Astrocyte (in vitro differentiated cells and primary cell): Measurements from ENCODE around the gene NAT8. TPM values are rescaled to one million over a fixed set of nuclear protein-coding genes. Genes with fewer than 3 reads are reported as not detected.
"Not testable (repeated sequence)": the region's sequence is repeated elsewhere in the genome, so short reads cannot be mapped to it uniquely, and the experiment has no call there.

ENCODE experiments used
- DNase-seq: peaks from one replicate; pipeline ENCODE4 v3.0.0-alpha.2; 2010; ENCODE audit warnings: low read depth
- FAIRE-seq: peaks from 2 replicates; lab custom pipeline; 2011; peaks lifted over from hg19 to GRCh38; lab: Jason Lieb, UNC
- H2AFZ ChIP-seq: 2 replicates; pipeline ENCODE4 v1.6.0; 2012; ENCODE audit warnings: low read depth, low read length, inconsistent platforms
- H3K27ac ChIP-seq: 2 replicates; pipeline ENCODE4 v1.5.1; 2011; ENCODE audit warnings: low read depth, low read length, inconsistent platforms
- H3K27me3 ChIP-seq: 2 replicates; pipeline ENCODE4 v1.6.0; 2011; ENCODE audit warnings: low read length, inconsistent platforms; ENCODE audit not compliant: insufficient read depth
- H3K36me3 ChIP-seq: 2 replicates; pipeline ENCODE4 v1.5.1; 2011; ENCODE audit warnings: low read length, inconsistent platforms; ENCODE audit not compliant: insufficient read depth
- H3K4me1 ChIP-seq: 2 replicates; pipeline ENCODE4 v1.5.1; 2011; ENCODE audit warnings: low read length, inconsistent platforms; ENCODE audit not compliant: insufficient read depth
- H3K4me2 ChIP-seq: 2 replicates; pipeline ENCODE4 v1.6.0; 2012; ENCODE audit warnings: low read length, inconsistent platforms
- H3K4me3 ChIP-seq: 2 replicates; pipeline ENCODE4 v1.5.1; 2011; ENCODE audit warnings: low read depth, mild to moderate bottlenecking, low read length, inconsistent platforms; ENCODE audit not compliant: insufficient read depth
- H3K79me2 ChIP-seq: 2 replicates; pipeline ENCODE4 v1.6.0; 2012; ENCODE audit warnings: mild to moderate bottlenecking, low read length, inconsistent platforms; ENCODE audit not compliant: insufficient read depth
- H3K9ac ChIP-seq: 2 replicates; pipeline ENCODE4 v1.6.0; 2012; ENCODE audit warnings: mild to moderate bottlenecking, low read length, inconsistent platforms
- H3K9me3 ChIP-seq: 2 replicates; pipeline ENCODE4 v1.5.1; 2012; ENCODE audit warnings: low read depth, mild to moderate bottlenecking, low read length, inconsistent platforms; ENCODE audit not compliant: insufficient read depth
- H4K20me1 ChIP-seq: 2 replicates; pipeline ENCODE4 v1.6.0; 2012; ENCODE audit warnings: low read length, inconsistent platforms; ENCODE audit not compliant: insufficient read depth
- H3K27ac Mint-ChIP-seq: one replicate; pipeline ENCODE4 v1.8.0; 2021; ENCODE audit warnings: mild to moderate bottlenecking, mixed read lengths; ENCODE audit not compliant: unreplicated experiment
- H3K27me3 Mint-ChIP-seq: one replicate; pipeline ENCODE4 v1.8.0; 2021; ENCODE audit warnings: low read depth, mixed read lengths; ENCODE audit not compliant: unreplicated experiment
- H3K36me3 Mint-ChIP-seq: one replicate; pipeline ENCODE4 v1.8.0; 2021; ENCODE audit warnings: low read depth, mixed read lengths; ENCODE audit not compliant: unreplicated experiment
- H3K4me1 Mint-ChIP-seq: one replicate; pipeline ENCODE4 v1.8.0; 2021; ENCODE audit warnings: low read depth, mixed read lengths; ENCODE audit not compliant: unreplicated experiment
- H3K4me3 Mint-ChIP-seq: one replicate; pipeline ENCODE4 v1.8.0; 2021; ENCODE audit warnings: mild to moderate bottlenecking, moderate library complexity, mixed read lengths; ENCODE audit not compliant: unreplicated experiment
- H3K9me3 Mint-ChIP-seq: one replicate; pipeline ENCODE4 v1.8.0; 2021; ENCODE audit warnings: mild to moderate bottlenecking, mixed read lengths; ENCODE audit not compliant: unreplicated experiment
- CTCF ChIP-seq: IDR thresholded peaks from 2 replicates; pipeline ENCODE4 v1.5.1; 2011; ENCODE audit warnings: low read depth, mild to moderate bottlenecking, inconsistent platforms, low read length, moderate library complexity; ENCODE audit not compliant: insufficient read depth
- EZH2 ChIP-seq: IDR thresholded peaks from 2 replicates; pipeline ENCODE4 v1.6.1; 2012; ENCODE audit warnings: mild to moderate bottlenecking, low read length, inconsistent platforms; ENCODE audit not compliant: insufficient read depth
- total RNA-seq: library from RNA; stranded (reverse); gene quantifications from 2 replicates; pipeline ENCODE4 v1.2.1, GENCODE V29; 2021

NAT8 gene
- total RNA-seq, 1 donor from 2014 or later, result not detected

DNA sequence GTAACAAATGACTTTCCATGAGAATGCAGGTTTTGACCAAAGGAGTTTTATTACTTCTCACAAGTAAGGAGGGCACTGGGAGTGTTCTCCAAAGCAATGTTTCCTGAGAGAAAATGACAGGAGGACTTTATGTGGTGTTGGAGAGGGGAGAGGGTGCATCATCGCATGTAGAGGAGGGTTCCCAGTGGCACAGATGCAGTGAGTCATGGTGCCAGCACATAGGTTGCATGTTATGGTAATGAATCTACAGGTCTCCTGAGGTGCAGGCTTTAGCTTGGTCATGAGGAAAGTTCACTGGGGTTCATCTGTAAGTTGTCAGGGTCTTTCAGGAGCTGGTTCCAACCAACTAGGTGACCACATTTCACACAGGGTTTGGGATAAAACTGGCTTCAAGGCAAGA lies 30.4 kb downstream of the NAT8 start:
- peaks cover 4% of the 10 kb centered on the region for H3K36me3 ChIP-seq
- H3K9me3 Mint-ChIP-seq, result peaks cover 2% of the 10 kb centered on the region
- peaks cover 4% of the 10 kb centered on the region for H3K4me1 Mint-ChIP-seq
- H3K4me3 Mint-ChIP-seq, result no peak overlapping the region
- H3K36me3 Mint-ChIP-seq, result peaks cover 19% of the 10 kb centered on the region
- no peaks in the 10 kb centered on the region for H3K4me1 ChIP-seq
- DNase-seq (peak; percentile 4), FAIRE-seq (no peak)
- no peak overlapping the region for H3K4me3 ChIP-seq
- H4K20me1 ChIP-seq, result no peaks in the 10 kb centered on the region
- no peak overlapping the region for H3K27ac Mint-ChIP-seq
- no peak overlapping the region for H2AFZ ChIP-seq
- no peaks in the 10 kb centered on the region for H3K9me3 ChIP-seq
- no peak overlapping the region for H3K9ac ChIP-seq
- H3K79me2 ChIP-seq, result no peaks in the 10 kb centered on the region
- H3K27ac ChIP-seq, result no peak overlapping the region
- H3K27me3 Mint-ChIP-seq, result peaks cover 3% of the 10 kb centered on the region
- no peaks in the 10 kb centered on the region for H3K27me3 ChIP-seq
- no peak overlapping the region for H3K4me2 ChIP-seq
- TF ChIP-seq CTCF (no peak), EZH2 (no peak)

DNA sequence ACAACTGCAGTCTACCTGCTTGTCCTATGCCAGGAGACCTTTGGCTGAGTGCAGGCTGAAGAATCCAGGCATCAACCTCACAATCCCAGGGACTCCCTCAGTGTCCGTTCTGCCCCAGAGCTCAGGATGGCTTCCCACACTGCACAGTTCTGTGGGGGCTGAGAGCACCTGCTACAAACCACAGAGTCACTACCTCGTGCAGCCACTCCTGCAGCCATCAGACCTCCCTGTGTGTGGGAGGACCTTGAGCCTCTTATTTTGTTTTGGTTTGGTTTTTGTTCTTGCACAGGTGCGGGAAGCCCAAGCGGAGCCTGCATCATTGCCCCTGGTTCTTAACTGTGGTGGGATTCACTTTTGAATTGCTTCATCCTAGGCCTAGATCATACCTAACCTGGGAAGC lies 31.0 kb downstream of the NAT8 start:
- Mint-ChIP-seq H3K27me3 (no peaks in the 10 kb centered on the region), H3K4me3 (no peak overlapping the region), H3K9me3 (peaks cover 2% of the 10 kb centered on the region), H3K4me1 (peaks cover 4% of the 10 kb centered on the region), H3K27ac (no peak overlapping the region), H3K36me3 (peaks cover 19% of the 10 kb centered on the region)
- Histone ChIP-seq H3K79me2 (no peaks in the 10 kb centered on the region), H4K20me1 (no peaks in the 10 kb centered on the region), H3K27ac (no peak overlapping the region), H2AFZ (no peak overlapping the region), H3K27me3 (no peaks in the 10 kb centered on the region), H3K4me3 (no peak overlapping the region), H3K4me2 (no peak overlapping the region), H3K36me3 (peaks cover 4% of the 10 kb centered on the region), H3K9me3 (no peaks in the 10 kb centered on the region), H3K9ac (no peak overlapping the region), H3K4me1 (no peaks in the 10 kb centered on the region)
- FAIRE-seq (no peak), DNase-seq (no peak)
- TF ChIP-seq CTCF, result no peak

- peaks cover 16% of the 10 kb centered on the region for H3K36me3 Mint-ChIP-seq
- DNase-seq, result peak; percentile 40
- H3K9me3 ChIP-seq, result no peaks in the 10 kb centered on the region
- no peak overlapping the region for H3K27ac Mint-ChIP-seq
- no peak overlapping the region for H3K4me3 Mint-ChIP-seq
- H3K4me1 ChIP-seq, result no peaks in the 10 kb centered on the region
- no peaks in the 10 kb centered on the region for H3K79me2 ChIP-seq
- no peak overlapping the region for H3K27ac ChIP-seq
- H3K4me3 ChIP-seq, result no peak overlapping the region
- H3K4me2 ChIP-seq, result no peak overlapping the region
- H3K36me3 ChIP-seq, result peaks cover 4% of the 10 kb centered on the region
- no peak for TF ChIP-seq EZH2
- no peak for TF ChIP-seq CTCF
- no peak overlapping the region for H2AFZ ChIP-seq
- no peak overlapping the region for H3K9ac ChIP-seq
- H3K9me3 Mint-ChIP-seq, result peaks cover 2% of the 10 kb centered on the region
- H3K4me1 Mint-ChIP-seq, result peaks cover 4% of the 10 kb centered on the region
- no peaks in the 10 kb centered on the region for H3K27me3 Mint-ChIP-seq
- H4K20me1 ChIP-seq, result no peaks in the 10 kb centered on the region
- no peaks in the 10 kb centered on the region for H3K27me3 ChIP-seq
- FAIRE-seq, result no peak
Observed at GRCh38 chr2:73610111-73610510, 32.1 kb downstream of the NAT8 start.

DNA sequence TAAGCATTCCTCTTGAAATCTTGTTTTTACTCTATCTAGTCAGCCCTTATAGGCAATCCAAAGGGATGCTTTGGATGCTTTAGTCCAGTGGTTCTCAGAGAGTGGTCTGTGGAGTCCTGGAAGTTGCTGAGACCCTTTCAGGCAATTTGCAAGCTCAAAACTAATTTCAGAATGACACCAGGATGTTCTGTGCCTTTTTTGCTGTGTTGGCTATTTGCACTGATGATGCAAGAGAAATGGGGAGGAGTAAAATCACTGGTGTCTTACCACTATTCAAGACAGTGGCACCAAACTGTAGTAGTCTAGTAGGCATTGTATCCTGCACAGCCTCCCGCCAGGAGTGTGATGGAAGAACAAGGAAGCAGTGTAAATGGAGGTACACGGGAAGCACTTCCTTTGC lies 37.6 kb downstream of the NAT8 start:
- DNase-seq, H4K20me1 ChIP-seq, H2AFZ ChIP-seq, H3K27ac Mint-ChIP-seq, H3K79me2 ChIP-seq, FAIRE-seq, H3K4me1 ChIP-seq, H3K27ac ChIP-seq, H3K9me3 ChIP-seq, H3K4me3 Mint-ChIP-seq, H3K4me2 ChIP-seq, H3K4me3 ChIP-seq, H3K36me3 ChIP-seq, H3K4me1 Mint-ChIP-seq, H3K27me3 ChIP-seq, H3K9ac ChIP-seq, H3K9me3 Mint-ChIP-seq, H3K27me3 Mint-ChIP-seq: not testable (repeated sequence)
- H3K36me3 Mint-ChIP-seq, result peaks cover 16% of the 10 kb centered on the region
